NB4 (cell line): Measurements from ENCODE around the gene RIC8B.
A peak's percentile ranks its signal among the peaks of the same experiment; 100 is the strongest.

ENCODE experiments used
- DNase-seq: peaks from one replicate; pipeline ENCODE4 v3.0.0; 2010; ENCODE audit warnings: low read depth
- H3K4me3 ChIP-seq: one replicate; pipeline ENCODE4 v1.5.1; 2011; ENCODE audit warnings: mild to moderate bottlenecking, low read depth, low read length, moderate library complexity
- MAX ChIP-seq: IDR thresholded peaks from 2 replicates; pipeline ENCODE4 v1.6.1; 2011; ENCODE audit warnings: low read depth, low read length
- MYC ChIP-seq: IDR thresholded peaks from 2 replicates; pipeline ENCODE4 v1.6.1; 2011; ENCODE audit warnings: low read depth, low read length
- POLR2A ChIP-seq: IDR thresholded peaks from 2 replicates; pipeline ENCODE4 v1.6.1; 2011; ENCODE audit warnings: mild to moderate bottlenecking; ENCODE audit not compliant: insufficient read length; ENCODE audit errors: extremely low read depth
- TF ChIP-seq, protein P1 (sequence below): IDR thresholded peaks from one replicate; pipeline ENCODE4 v1.5.1; 2012; ENCODE audit warnings: low read depth, low read length

Gene RIC8B

DNA sequence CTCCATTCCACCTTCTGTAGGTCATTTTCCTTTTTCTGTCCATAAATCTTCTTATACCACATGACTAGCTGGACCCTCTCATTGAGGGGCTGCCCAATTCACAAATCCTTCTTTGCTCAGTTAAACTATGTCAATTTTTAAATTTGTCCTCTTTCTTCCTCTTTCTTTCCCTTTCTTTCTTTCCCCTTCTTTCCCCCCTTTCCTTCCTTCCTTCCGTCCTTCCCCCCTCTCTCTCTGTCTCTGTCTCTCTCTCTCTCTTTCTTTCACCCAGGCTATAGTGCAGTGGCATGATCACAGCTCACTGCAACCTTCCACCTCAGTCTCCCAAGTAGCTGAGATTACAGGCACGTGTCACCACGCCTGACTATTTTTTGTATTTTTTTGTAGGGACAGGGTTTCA, 134.1 kb downstream of the RIC8B start:
- H3K4me3 ChIP-seq: no peak overlapping the region
- TF ChIP-seq, protein P1, sequence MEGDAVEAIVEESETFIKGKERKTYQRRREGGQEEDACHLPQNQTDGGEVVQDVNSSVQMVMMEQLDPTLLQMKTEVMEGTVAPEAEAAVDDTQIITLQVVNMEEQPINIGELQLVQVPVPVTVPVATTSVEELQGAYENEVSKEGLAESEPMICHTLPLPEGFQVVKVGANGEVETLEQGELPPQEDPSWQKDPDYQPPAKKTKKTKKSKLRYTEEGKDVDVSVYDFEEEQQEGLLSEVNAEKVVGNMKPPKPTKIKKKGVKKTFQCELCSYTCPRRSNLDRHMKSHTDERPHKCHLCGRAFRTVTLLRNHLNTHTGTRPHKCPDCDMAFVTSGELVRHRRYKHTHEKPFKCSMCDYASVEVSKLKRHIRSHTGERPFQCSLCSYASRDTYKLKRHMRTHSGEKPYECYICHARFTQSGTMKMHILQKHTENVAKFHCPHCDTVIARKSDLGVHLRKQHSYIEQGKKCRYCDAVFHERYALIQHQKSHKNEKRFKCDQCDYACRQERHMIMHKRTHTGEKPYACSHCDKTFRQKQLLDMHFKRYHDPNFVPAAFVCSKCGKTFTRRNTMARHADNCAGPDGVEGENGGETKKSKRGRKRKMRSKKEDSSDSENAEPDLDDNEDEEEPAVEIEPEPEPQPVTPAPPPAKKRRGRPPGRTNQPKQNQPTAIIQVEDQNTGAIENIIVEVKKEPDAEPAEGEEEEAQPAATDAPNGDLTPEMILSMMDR: no peak
- TF ChIP-seq MAX (no peak), POLR2A (no peak)
- DNase-seq: no peak

GRCh38 chr12:106910202-106910601, 135.7 kb downstream of the RIC8B start:
- no peak for TF ChIP-seq MAX
- TF ChIP-seq, protein P1: no peak
- no peak for TF ChIP-seq MYC
- TF ChIP-seq POLR2A: no peak
- no peak overlapping the region for H3K4me3 ChIP-seq
- peak; percentile 92 for DNase-seq

DNA sequence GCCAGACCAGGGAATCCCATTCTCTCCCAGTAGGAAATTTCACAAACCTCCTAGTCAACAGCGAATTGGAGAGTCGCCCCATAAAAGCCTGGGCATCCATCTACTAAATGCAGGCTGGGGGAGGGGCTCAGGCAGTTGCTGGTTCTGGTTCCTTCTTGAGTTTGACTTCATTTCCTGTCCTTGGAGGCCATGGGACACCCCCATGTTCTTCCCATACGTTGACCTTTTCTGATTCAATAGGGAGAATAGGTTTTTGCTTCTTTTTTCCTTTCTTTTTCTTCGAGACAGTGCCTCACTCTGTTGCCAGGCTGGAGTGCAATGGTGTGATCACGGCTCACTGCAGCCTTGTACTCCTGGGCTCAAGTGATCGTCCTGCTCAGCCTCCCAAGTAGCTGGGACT, 137.1 kb downstream of the RIC8B start:
- no peak for TF ChIP-seq MYC
- no peak for TF ChIP-seq MAX
- TF ChIP-seq, protein P1: no peak
- TF ChIP-seq POLR2A: no peak
- no peak overlapping the region for H3K4me3 ChIP-seq
- DNase-seq: no peak

- no peak overlapping the region for H3K4me3 ChIP-seq
- DNase-seq: no peak
- no peak for TF ChIP-seq POLR2A
- no peak for TF ChIP-seq MYC
- no peak for TF ChIP-seq MAX
- TF ChIP-seq, protein P1: no peak
These were observed 139.0 kb downstream of the RIC8B start for GRCh38 chr12:106913456-106913855.

DNA sequence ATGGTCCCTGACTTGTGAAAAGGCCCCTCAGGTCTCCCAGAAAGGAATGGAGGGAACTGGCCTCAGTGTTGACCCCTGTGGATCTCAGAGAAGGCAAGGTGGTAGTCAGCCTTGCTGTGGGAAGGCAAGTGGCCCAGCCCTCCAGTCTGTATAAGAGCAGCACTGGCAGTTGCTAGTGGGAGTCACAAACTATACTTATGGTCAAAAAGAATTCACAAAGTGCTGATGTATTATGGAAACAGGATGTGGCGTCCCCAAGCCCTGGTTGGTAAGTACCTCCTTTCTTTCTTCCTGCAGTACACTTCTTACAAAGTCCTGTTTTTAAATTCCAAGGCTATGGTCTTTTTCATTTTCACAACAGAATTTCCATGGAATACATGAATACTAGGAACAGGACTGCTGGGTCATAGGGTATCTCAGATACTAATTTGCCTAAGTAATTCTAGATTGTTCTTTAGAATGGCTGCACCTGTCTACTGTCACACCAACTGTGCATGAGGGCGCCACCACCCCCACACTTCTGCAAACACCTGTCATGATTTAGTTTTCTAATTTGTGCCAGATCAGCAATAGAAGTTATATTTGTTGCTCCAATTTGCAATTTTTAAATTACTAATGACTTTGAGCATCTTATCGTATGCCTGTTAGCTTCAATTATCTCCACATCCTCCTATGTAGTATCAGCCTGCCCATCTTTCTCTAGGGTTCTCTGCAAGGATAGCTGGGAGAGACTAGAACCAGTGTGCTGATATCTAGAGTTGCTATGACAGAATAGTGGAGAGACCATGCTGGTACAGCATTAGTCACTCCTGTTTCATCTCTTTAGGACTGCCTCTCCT, 140.5 kb downstream of the RIC8B start:
- peak; percentile 45 for DNase-seq
- TF ChIP-seq MYC (no peak), MAX (no peak), POLR2A (no peak)
- TF ChIP-seq, protein P1: no peak
- H3K4me3 ChIP-seq: no peak overlapping the region
